GM12878 (cell line): ENCODE data around the gene ZBTB21. TPM values are rescaled to one million over a fixed set of nuclear protein-coding genes. Genes with fewer than 3 reads are reported as not detected.

Source experiments
- ATAC-seq: fragments of 200-7000 bp; cut with Tn5 transposase; 3 replicates; pipeline ENCODE4 v1.9.1; 2020; ENCODE audit warnings: mild to moderate bottlenecking, moderate library complexity
- BruUV-seq: library from RNA; stranded (reverse); fragments of 400-500 nt; replicated peaks from 2 replicates; lab custom pipeline; 2021; lab: Mats Ljungman, UMichigan
- CTCF ChIA-PET: fragments of 300-600 bp; sonication (Branson Sonifier 250); formaldehyde crosslinking; extraction: SDS; loops from one replicate; lab custom pipeline; 2021; ENCODE audit warnings: inconsistent platforms; lab: Yijun Ruan, JAX
- POLR2A ChIA-PET: fragments of 350-600 bp; formaldehyde crosslinking; extraction: SDS; loops from one replicate; lab custom pipeline; 2021; ENCODE audit warnings: inconsistent platforms; lab: Charles Lee
- RAD21 ChIA-PET: fragments of 300-600 bp; sonication (Branson Sonifier 250); formaldehyde crosslinking; loops from one replicate; lab custom pipeline; 2023; ENCODE audit warnings: antibody characterized with exemption; ENCODE audit not compliant: unreplicated experiment; lab: Charles Lee
- SMC1A ChIA-PET: fragments of 300-600 bp; sonication (Branson Sonifier 250); formaldehyde crosslinking; loops from one replicate; lab custom pipeline; 2023; ENCODE audit not compliant: unreplicated experiment, uncharacterized antibody; lab: Charles Lee
- DNase-seq: peaks from one replicate; pipeline ENCODE4 v3.0.0-alpha.2; 2011; ENCODE audit warnings: low read depth, low spot score
- FAIRE-seq: peaks from 3 replicates; lab custom pipeline; 2011; peaks lifted over from hg19 to GRCh38; lab: Jason Lieb, UNC
- H2AFZ ChIP-seq: 2 replicates; pipeline ENCODE4 v1.6.0; 2011; ENCODE audit warnings: low read depth, low read length, control low read depth; ENCODE audit not compliant: control insufficient read depth
- H3K27ac ChIP-seq: 2 replicates; pipeline ENCODE4 v1.5.1; 2011; ENCODE audit warnings: control low read depth; ENCODE audit not compliant: control insufficient read depth, insufficient read depth
- H3K27me3 ChIP-seq, 2 experiments: replicated peaks in 1 of 2; 2 replicates each; pipeline versions ENCODE4 v1.6.0 to v1.6.1; 2011; ENCODE audit warnings: low read length in 1 of 2; ENCODE audit not compliant: control insufficient read depth in 2 of 2, insufficient read depth in 2 of 2
- H3K36me3 ChIP-seq, 2 experiments: 2 replicates each; pipeline ENCODE4 v1.5.1; 2011; ENCODE audit warnings: low read length in 1 of 2; ENCODE audit not compliant: control insufficient read depth in 2 of 2, insufficient read depth in 2 of 2
- H3K4me1 ChIP-seq: 2 replicates; pipeline ENCODE4 v1.6.1; 2011; ENCODE audit warnings: mild to moderate bottlenecking, low read length, moderate library complexity, mixed read lengths; ENCODE audit not compliant: control insufficient read depth, insufficient read depth
- H3K4me2 ChIP-seq: 2 replicates; pipeline ENCODE4 v1.6.0; 2011; ENCODE audit warnings: control low read depth; ENCODE audit not compliant: control insufficient read depth, insufficient read depth
- H3K4me3 ChIP-seq: fragments of 200-600 bp; sonication (generic); 2 replicates; pipeline ENCODE4 v1.5.1; 2016
- H3K79me2 ChIP-seq: 2 replicates; pipeline ENCODE4 v1.6.0; 2011; ENCODE audit warnings: low read length; ENCODE audit not compliant: control insufficient read depth, insufficient read depth
- H3K9ac ChIP-seq: 2 replicates; pipeline ENCODE4 v1.8.0; 2011; ENCODE audit warnings: low read length, control low read depth, mixed read lengths; ENCODE audit not compliant: control insufficient read depth, insufficient read depth
- H3K9me3 ChIP-seq: replicated peaks from 3 replicates; pipeline ENCODE4 v1.5.1; 2011; ENCODE audit warnings: mild to moderate bottlenecking, low read length; ENCODE audit not compliant: control insufficient read depth, insufficient read depth
- H4K20me1 ChIP-seq: 2 replicates; pipeline ENCODE4 v1.6.0; 2011; ENCODE audit not compliant: control insufficient read depth, insufficient read depth
- CEBPB ChIP-seq, 2 experiments: fragments of 150-350 bp in 1 of 2; IDR thresholded peaks; 2 replicates each; pipeline ENCODE4 v1.6.1; 2012 to 2014; ENCODE audit warnings: low read depth in 2 of 2, low read length in 2 of 2, borderline replicate concordance in 1 of 2, inconsistent platforms in 1 of 2
- GABPA ChIP-seq: IDR thresholded peaks from 2 replicates; pipeline ENCODE4 v1.6.1; 2014; ENCODE audit warnings: antibody characterized with exemption, low read depth, mild to moderate bottlenecking, inconsistent platforms
- IRF4 ChIP-seq: IDR thresholded peaks from 2 replicates; pipeline ENCODE4 v1.6.1; 2011; ENCODE audit warnings: low read depth, low read length
- JUNB ChIP-seq: IDR thresholded peaks from 2 replicates; pipeline ENCODE4 v1.6.1; 2016; ENCODE audit warnings: antibody characterized with exemption, mild to moderate bottlenecking
- NFXL1 ChIP-seq: fragments of 450-650 bp; IDR thresholded peaks from 2 replicates; pipeline ENCODE4 v1.6.1; 2017; ENCODE audit warnings: antibody characterized with exemption, mild to moderate bottlenecking, borderline replicate concordance
- NR2C1 ChIP-seq: fragments of 450-650 bp; IDR thresholded peaks from 2 replicates; pipeline ENCODE4 v1.6.1; 2017; ENCODE audit warnings: antibody characterized with exemption, mild to moderate bottlenecking, moderate library complexity
- PRDM15 ChIP-seq: fragments of 450-650 bp; formaldehyde crosslinking; IDR thresholded peaks from 2 replicates; pipeline ENCODE4 v1.4.0; 2020; ENCODE audit warnings: mild to moderate bottlenecking, moderate library complexity
- RUNX3 ChIP-seq: IDR thresholded peaks from 2 replicates; pipeline ENCODE4 v1.6.1; 2012; ENCODE audit warnings: low read length, inconsistent platforms
- STAT3 ChIP-seq: IDR thresholded peaks from 2 replicates; pipeline ENCODE4 v1.6.1; 2011; ENCODE audit warnings: low read depth, low read length, improper control_type of control experiment
- TCF12 ChIP-seq: IDR thresholded peaks from 2 replicates; pipeline ENCODE4 v1.6.1; 2011; ENCODE audit warnings: low read depth, mild to moderate bottlenecking, low read length
- TCF7 ChIP-seq: IDR thresholded peaks from 2 replicates; pipeline ENCODE4 v1.6.1; 2014; ENCODE audit warnings: antibody characterized with exemption, borderline replicate concordance
- YBX1 ChIP-seq: fragments of 450-650 bp; IDR thresholded peaks from 2 replicates; pipeline ENCODE4 v1.6.1; 2016; ENCODE audit warnings: antibody characterized with exemption
- WGBS: methylation state at CpG from one replicate; pipeline ENCODE4 v1.1.6; 2016; ENCODE audit warnings: low lambda C conversion rate; ENCODE audit not compliant: insufficient replicate concordance, insufficient coverage; ENCODE audit errors: missing lambda C conversion rate; 5-methylcytosine and 5-hydroxymethylcytosine counted together
- in situ Hi-C: fragments of 300-500 bp; cut with MboI; formaldehyde crosslinking; loops from 9 replicates; pipeline ENCODE4 v1.14.3; 2018; ENCODE audit warnings: mixed read lengths
- intact Hi-C: fragments of 100-400 bp; cut with micrococcal nuclease; formaldehyde crosslinking; loops from one replicate; pipeline ENCODE4 v1.14.2; 2022; ENCODE audit not compliant: unreplicated experiment
- polyA plus RNA-seq, 11 experiments: library from polyadenylated mRNA; depleted of rRNA in 4 of 11; unstranded in 6 of 11; stranded (reverse) in 5 of 11; fragments of >200 nt; fragmentation: Nextera tagmentation in 4 of 11; fragmentation: Illumina TruSeq in 1 of 11; extraction: Ambion mirVana in 4 of 11; extraction: Trizol in 1 of 11; gene quantifications; 1 replicate in 1 of 11; 2 replicates in 10 of 11; pipeline versions ENCODE4 v1.2.1 to v1.2.3, GENCODE V29; 2011 to 2016; ENCODE audit warnings: inconsistent platforms in 2 of 11, missing spikeins in 2 of 11, low read depth in 1 of 11
- total RNA-seq, 4 experiments: library from RNA; depleted of rRNA in 3 of 4; stranded (reverse); fragments of >200 nt in 3 of 4; fragmentation: Illumina TruSeq in 1 of 4; extraction: Trizol in 1 of 4; gene quantifications; 2 replicates each; pipeline versions ENCODE4 v1.2.1 to v1.2.3, GENCODE V29; 2013 to 2021
- TF ChIP-seq, protein P1 (sequence below): fragments of 450-650 bp; IDR thresholded peaks from 2 replicates; pipeline ENCODE4 v1.6.1; 2016; ENCODE audit warnings: mild to moderate bottlenecking, moderate library complexity, borderline replicate concordance

ZBTB21 gene
- total and polyA plus RNA-seq, 10 of the 15 experiments (the other 5 are each of a cell fraction or from before 2014, with no cell fraction given), result 1.8 to 21.6 (median 10.6) TPM

DNA sequence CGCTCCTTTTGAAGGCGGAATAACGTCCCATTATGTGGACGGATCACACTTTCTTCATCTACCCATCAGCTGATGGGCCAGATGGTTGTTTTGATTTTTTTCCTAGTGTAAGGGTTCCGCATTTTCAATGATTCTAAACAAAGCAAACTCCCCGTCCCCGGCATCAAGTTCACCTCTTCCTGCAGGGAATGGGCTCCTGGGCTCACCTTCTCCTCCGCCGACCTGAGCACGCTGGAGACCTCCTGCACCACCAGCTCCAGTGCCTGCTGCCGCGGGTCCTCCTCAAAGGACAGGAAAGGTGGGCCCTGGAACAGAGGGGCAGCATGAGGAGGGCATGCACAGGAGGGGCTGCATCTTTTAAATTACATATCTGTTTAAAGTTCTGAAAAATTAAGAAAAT, 68.2 kb downstream of the ZBTB21 start (continued):
- TF ChIP-seq NFXL1 (no peak), JUNB (no peak)
- TF ChIP-seq, protein P1, sequence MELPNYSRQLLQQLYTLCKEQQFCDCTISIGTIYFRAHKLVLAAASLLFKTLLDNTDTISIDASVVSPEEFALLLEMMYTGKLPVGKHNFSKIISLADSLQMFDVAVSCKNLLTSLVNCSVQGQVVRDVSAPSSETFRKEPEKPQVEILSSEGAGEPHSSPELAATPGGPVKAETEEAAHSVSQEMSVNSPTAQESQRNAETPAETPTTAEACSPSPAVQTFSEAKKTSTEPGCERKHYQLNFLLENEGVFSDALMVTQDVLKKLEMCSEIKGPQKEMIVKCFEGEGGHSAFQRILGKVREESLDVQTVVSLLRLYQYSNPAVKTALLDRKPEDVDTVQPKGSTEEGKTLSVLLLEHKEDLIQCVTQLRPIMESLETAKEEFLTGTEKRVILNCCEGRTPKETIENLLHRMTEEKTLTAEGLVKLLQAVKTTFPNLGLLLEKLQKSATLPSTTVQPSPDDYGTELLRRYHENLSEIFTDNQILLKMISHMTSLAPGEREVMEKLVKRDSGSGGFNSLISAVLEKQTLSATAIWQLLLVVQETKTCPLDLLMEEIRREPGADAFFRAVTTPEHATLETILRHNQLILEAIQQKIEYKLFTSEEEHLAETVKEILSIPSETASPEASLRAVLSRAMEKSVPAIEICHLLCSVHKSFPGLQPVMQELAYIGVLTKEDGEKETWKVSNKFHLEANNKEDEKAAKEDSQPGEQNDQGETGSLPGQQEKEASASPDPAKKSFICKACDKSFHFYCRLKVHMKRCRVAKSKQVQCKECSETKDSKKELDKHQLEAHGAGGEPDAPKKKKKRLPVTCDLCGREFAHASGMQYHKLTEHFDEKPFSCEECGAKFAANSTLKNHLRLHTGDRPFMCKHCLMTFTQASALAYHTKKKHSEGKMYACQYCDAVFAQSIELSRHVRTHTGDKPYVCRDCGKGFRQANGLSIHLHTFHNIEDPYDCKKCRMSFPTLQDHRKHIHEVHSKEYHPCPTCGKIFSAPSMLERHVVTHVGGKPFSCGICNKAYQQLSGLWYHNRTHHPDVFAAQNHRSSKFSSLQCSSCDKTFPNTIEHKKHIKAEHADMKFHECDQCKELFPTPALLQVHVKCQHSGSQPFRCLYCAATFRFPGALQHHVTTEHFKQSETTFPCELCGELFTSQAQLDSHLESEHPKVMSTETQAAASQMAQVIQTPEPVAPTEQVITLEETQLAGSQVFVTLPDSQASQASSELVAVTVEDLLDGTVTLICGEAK, result no peak

DNA sequence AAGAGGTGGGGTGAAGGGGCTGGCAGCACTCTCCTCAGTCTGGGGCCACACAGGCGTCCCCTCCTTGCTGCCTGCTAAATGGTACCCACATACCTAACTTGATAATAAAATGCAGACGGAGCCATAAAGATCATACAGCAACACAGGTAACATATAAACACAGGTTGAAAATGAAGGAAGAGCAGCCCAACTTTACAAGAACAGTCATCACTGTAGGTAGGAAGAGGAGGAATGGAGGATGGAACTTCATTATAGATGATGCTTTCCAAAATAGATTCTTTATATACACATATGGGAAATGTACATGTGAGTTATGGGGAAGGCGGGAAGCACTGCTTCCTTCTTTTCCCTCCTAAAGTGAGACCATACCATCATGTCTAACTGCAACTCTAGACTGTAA, 69.7 kb downstream of the ZBTB21 start:
- FAIRE-seq (no peak), ATAC-seq (no peak), DNase-seq (no peak)
- Histone ChIP-seq H3K79me2 (peaks cover 5% of the 10 kb centered on the region), H4K20me1 (no peaks in the 10 kb centered on the region), H3K4me2 (no peak overlapping the region), H2AFZ (no peak overlapping the region), H3K27me3 (no peaks in the 10 kb centered on the region), H3K27ac (no peak overlapping the region), H3K9me3 (no peaks in the 10 kb centered on the region; the same call in 2 of the 3 replicates), H3K9ac (no peak overlapping the region), H3K4me1 (no peaks in the 10 kb centered on the region), H3K4me3 (no peak overlapping the region), H3K36me3 (peaks cover 0 to 4% of the 10 kb centered on the region in 2 experiments)
- intact Hi-C loops, result no loop called here
- TF ChIP-seq STAT3 (no peak), CEBPB (IDR thresholded peaks at IDR 0.05; ENCODE audit: borderline replicate concordance in 1 of 2, low read depth in 2 of 2, low read length in 2 of 2) (no peak), YBX1 (no peak), IRF4 (no peak), TCF12 (no peak), NR2C1 (no peak), TCF7 (no peak), PRDM15 (no peak), RUNX3 (no peak), GABPA (no peak)
- ChIA-PET CTCF (no interaction called here), RAD21 (no interaction called here), POLR2A (no interaction called here), SMC1A (interaction anchor here (0.8 to 1.0 kb wide), 2 partner anchors 11 to 63 kb away, joined by 4 to 5 read pairs; no protein-coding TSS in a partner anchor)
- in situ Hi-C loops, result no loop called here
- WGBS, result 74% methylated on average over 3 of the region's 3 CpGs
- BruUV-seq, result no TSS peak
